Thyroid gland (tissue), 4 donors: ENCODE results near the gene EPHA8. TPM values are rescaled to one million over a fixed set of nuclear protein-coding genes. Genes with fewer than 3 reads are reported as not detected.

Experiments used
- DNase-seq, 2 donors: peaks; one replicate each; pipeline ENCODE4 v3.0.0-alpha.2; 2019
- H3K27ac ChIP-seq, 3 donors: fragments of 200-600 bp; sonication (generic); 1 replicate in 2 of 3; 2 replicates in 1 of 3; pipeline ENCODE4 v1.5.1; 2016 to 2019; ENCODE audit warnings: mild to moderate bottlenecking in 1 of 3, moderate library complexity in 1 of 3
- H3K27me3 ChIP-seq: fragments of 200-600 bp; sonication (generic); one replicate; pipeline ENCODE4 v1.5.1; 2019
- H3K36me3 ChIP-seq, 2 donors: fragments of 200-600 bp; sonication (generic); one replicate each; pipeline ENCODE4 v1.5.1; 2016 to 2019
- H3K4me1 ChIP-seq, 2 donors: fragments of 200-600 bp; sonication (generic); one replicate each; pipeline ENCODE4 v1.5.1; 2017 to 2019
- H3K4me3 ChIP-seq, 3 donors: fragments of 200-600 bp; sonication (generic); replicated peaks in 1 of 3; 1 replicate in 2 of 3; 2 replicates in 1 of 3; pipeline ENCODE4 v1.5.1; 2016; ENCODE audit warnings: mild to moderate bottlenecking in 1 of 3
- H3K9me3 ChIP-seq: fragments of 200-600 bp; sonication (generic); one replicate; pipeline ENCODE4 v1.5.1; 2017
- POLR2A ChIP-seq, 2 donors: fragments of 450-650 bp; IDR thresholded peaks; one replicate each; pipeline ENCODE4 v1.6.1; 2017; ENCODE audit warnings: antibody characterized with exemption in 2 of 2, mild to moderate bottlenecking in 2 of 2, moderate library complexity in 1 of 2
- WGBS, 2 donors: methylation state at CpG; one replicate each; pipeline ENCODE4 v1.1.5; 2017; 5-methylcytosine and 5-hydroxymethylcytosine counted together
- intact Hi-C: fragments of 100-400 bp; cut with DNase I; formaldehyde crosslinking; loops from one replicate; pipeline ENCODE4 v1.15.1; 2023
- total RNA-seq, 4 donors: library from RNA; depleted of rRNA; stranded (reverse); fragments of >200 nt; gene quantifications; one replicate each; pipeline ENCODE4 v1.2.3, GENCODE V29; 2016
- TF ChIP-seq, protein P1 (sequence below), 6 experiments: fragments of 200-600 bp in 3 of 6; fragments of 450-650 bp in 3 of 6; sonication (generic) in 3 of 6; IDR thresholded peaks; one replicate each; pipeline ENCODE4 v1.5.1; 2016 to 2019; ENCODE audit warnings: antibody characterized with exemption in 6 of 6, mild to moderate bottlenecking in 2 of 6, inconsistent platforms in 1 of 6, moderate library complexity in 1 of 6

EPHA8 gene
- total RNA-seq, 4 donors from 2014 or later = not detected

DNA sequence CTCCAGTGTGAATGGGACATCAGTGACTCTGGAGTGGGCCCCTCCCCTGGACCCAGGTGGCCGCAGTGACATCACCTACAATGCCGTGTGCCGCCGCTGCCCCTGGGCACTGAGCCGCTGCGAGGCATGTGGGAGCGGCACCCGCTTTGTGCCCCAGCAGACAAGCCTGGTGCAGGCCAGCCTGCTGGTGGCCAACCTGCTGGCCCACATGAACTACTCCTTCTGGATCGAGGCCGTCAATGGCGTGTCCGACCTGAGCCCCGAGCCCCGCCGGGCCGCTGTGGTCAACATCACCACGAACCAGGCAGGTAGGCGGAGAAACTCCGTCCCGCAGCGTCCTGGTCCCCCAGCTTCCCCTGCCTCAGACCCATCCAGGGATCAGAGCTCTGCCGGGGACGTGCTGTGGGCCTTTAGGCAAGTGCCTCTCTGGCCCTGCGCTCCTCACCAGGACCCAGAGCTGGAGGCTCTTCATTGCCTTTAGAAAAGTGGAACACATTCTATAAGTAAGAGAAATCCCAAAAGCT, 25.7 kb downstream of the EPHA8 start:
- intact Hi-C loops = no loop called here
- H3K4me3 ChIP-seq = no peak overlapping the region
- H3K27ac ChIP-seq = no peak overlapping the region
- TF ChIP-seq POLR2A (IDR thresholded peaks at IDR 0.05) = no peak
- TF ChIP-seq, protein P1, sequence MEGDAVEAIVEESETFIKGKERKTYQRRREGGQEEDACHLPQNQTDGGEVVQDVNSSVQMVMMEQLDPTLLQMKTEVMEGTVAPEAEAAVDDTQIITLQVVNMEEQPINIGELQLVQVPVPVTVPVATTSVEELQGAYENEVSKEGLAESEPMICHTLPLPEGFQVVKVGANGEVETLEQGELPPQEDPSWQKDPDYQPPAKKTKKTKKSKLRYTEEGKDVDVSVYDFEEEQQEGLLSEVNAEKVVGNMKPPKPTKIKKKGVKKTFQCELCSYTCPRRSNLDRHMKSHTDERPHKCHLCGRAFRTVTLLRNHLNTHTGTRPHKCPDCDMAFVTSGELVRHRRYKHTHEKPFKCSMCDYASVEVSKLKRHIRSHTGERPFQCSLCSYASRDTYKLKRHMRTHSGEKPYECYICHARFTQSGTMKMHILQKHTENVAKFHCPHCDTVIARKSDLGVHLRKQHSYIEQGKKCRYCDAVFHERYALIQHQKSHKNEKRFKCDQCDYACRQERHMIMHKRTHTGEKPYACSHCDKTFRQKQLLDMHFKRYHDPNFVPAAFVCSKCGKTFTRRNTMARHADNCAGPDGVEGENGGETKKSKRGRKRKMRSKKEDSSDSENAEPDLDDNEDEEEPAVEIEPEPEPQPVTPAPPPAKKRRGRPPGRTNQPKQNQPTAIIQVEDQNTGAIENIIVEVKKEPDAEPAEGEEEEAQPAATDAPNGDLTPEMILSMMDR (IDR thresholded peaks at IDR 0.05) = no peak
- H3K9me3 ChIP-seq = no peaks in the 10 kb centered on the region
- no peak for DNase-seq
- H3K4me1 ChIP-seq = no peaks in the 10 kb centered on the region
- no peaks in the 10 kb centered on the region for H3K27me3 ChIP-seq
- WGBS, 2 donors = 73 to 86% methylated on average over 8 to 11 of the region's 24 CpGs
- H3K36me3 ChIP-seq = no peaks in the 10 kb centered on the region

DNA sequence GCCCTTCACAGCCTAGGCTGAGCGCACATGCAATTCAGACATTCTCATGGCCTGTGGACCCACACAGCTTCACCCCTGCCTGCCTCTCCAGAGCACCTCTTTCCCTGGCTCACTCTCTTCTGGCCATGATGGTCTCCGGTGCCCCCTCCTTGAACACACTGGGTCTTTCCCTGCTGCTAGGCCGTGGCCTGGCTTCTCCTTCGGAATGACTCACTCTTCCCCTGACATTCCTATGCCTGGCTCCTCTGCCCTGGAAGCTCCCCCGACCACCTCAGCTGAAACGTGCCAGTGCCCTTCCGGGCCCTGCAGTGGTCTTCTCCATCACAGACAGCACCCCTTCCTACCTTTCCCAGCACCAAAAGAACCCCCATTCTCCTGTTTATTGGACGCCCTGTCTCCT, 28.3 kb downstream of the EPHA8 start:
- H3K36me3 ChIP-seq = no peaks in the 10 kb centered on the region
- DNase-seq = no peak
- no peak for TF ChIP-seq POLR2A (IDR thresholded peaks at IDR 0.05)
- TF ChIP-seq, protein P1 (IDR thresholded peaks at IDR 0.05) = no peak
- H3K4me3 ChIP-seq = no peak overlapping the region
- no peak overlapping the region for H3K27ac ChIP-seq
- WGBS, 2 donors = 68 to 79% methylated on average over 8 of the region's 8 CpGs
- no peaks in the 10 kb centered on the region for H3K27me3 ChIP-seq
- H3K9me3 ChIP-seq = no peaks in the 10 kb centered on the region
- H3K4me1 ChIP-seq = no peaks in the 10 kb centered on the region
- intact Hi-C loops = no loop called here

DNA sequence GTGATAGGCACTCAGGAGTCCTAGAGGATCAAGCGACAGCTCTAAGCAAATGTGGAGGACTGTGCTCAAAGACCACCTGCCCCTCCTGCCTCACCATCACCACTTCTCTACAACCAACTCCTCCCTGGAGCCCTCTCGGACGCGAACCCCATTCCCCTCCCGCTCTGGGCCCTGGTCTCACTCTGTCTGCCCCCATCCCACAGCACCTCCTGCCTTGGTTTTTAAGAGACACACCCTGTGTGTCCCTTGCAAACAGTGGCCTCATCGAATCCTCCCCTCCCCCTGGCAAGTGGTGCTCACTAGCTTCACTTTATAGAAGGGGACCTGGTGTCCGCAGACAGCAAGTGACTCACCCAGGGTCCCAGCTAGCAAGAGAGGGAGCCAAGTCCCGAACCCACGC, 28.8 kb downstream of the EPHA8 start:
- Histone ChIP-seq H3K4me1 (no peaks in the 10 kb centered on the region), H3K9me3 (no peaks in the 10 kb centered on the region), H3K27me3 (no peaks in the 10 kb centered on the region), H3K36me3 (no peaks in the 10 kb centered on the region), H3K27ac (no peak overlapping the region), H3K4me3 (no peak overlapping the region)
- intact Hi-C loops = no loop called here
- DNase-seq = no peak
- TF ChIP-seq, protein P1 (IDR thresholded peaks at IDR 0.05) = no peak
- TF ChIP-seq POLR2A (IDR thresholded peaks at IDR 0.05) = no peak
- 85% methylated on average over 9 of the region's 9 CpGs for WGBS, 2 donors

DNA sequence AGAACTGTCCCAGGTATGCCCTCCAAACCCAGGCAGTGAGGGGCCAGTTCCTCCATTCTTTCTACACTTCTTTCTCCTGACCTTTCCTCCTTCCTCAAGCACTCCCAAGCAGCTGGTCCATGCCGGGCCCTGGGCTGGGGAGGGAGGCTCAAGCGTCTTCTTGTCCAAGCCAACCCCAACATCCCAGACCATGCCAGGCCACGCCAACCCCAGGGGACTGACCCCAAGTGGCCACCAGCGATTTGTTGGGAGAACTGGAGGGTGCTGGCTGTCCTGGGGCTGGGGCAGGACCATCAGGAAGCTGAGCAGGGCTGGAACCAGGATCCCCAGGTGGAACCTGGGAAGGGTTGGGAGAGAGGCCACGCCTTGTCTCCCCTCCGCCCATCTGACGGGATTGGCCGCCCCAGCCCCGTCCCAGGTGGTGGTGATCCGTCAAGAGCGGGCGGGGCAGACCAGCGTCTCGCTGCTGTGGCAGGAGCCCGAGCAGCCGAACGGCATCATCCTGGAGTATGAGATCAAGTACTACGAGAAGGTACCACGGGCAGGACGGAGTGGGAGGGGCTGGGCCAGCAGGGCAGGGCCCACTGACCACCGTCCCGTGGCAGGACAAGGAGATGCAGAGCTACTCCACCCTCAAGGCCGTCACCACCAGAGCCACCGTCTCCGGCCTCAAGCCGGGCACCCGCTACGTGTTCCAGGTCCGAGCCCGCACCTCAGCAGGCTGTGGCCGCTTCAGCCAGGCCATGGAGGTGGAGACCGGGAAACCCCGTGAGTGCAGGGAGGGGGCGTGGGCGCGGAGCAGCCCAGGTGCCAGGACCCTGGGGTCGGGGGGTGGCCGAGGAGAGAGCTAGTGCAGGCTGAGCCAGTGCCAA, 29.9 kb downstream of the EPHA8 start:
- intact Hi-C loops = no loop called here
- Histone ChIP-seq H3K9me3 (no peaks in the 10 kb centered on the region), H3K36me3 (no peaks in the 10 kb centered on the region), H3K4me3 (no peak overlapping the region), H3K27me3 (no peaks in the 10 kb centered on the region), H3K4me1 (no peaks in the 10 kb centered on the region), H3K27ac (no peak overlapping the region)
- DNase-seq = no peak
- TF ChIP-seq POLR2A (IDR thresholded peaks at IDR 0.05) = no peak
- TF ChIP-seq, protein P1 (IDR thresholded peaks at IDR 0.05) = no peak
- 33 to 36% methylated on average over 20 to 36 of the region's 38 CpGs for WGBS, 2 donors

DNA sequence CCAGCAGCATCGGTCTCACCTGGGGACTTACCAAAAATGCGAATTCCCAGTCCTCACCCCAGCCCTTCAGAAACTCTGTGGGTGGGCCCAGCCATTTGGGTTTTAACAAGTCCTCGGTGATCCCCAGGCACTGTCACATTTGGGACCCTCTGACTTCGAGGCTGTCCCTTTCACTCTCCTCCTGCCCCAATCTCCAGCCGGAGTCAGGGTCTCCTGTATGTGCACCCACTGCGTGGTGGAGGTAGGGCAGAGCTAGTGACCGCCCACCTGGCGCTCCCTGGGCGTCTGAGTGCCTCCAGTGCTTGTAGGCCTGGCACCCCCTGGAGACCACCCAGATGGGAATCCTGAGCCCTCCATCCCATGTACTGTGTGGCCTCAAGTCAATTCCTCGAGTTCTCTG, 31.1 kb downstream of the EPHA8 start:
- no peak for DNase-seq
- Histone ChIP-seq H3K27ac (no peak overlapping the region), H3K4me1 (no peaks in the 10 kb centered on the region), H3K4me3 (no peak overlapping the region), H3K9me3 (no peaks in the 10 kb centered on the region), H3K27me3 (no peaks in the 10 kb centered on the region), H3K36me3 (no peaks in the 10 kb centered on the region)
- TF ChIP-seq, protein P1 (IDR thresholded peaks at IDR 0.05) = no peak
- no peak for TF ChIP-seq POLR2A (IDR thresholded peaks at IDR 0.05)
- WGBS, 2 donors = 73 to 81% methylated on average over 10 of the region's 10 CpGs
- intact Hi-C loops = no loop called here
